ENCODE results near the gene C2orf49. TPM values are rescaled to one million over a fixed set of nuclear protein-coding genes. Genes with fewer than 3 reads are reported as not detected.

Gene C2orf49
- total RNA-seq, 1 experiment from 2014 or later, result 11.6 TPM

- 0 out of 2 replicates have a peak overlapping the region, but pooled peaks have one; percentile 6 for H3K4me2 ChIP-seq (ENCODE audit: low read length)
- no peaks in the 10 kb centered on the region for H3K9me3 ChIP-seq (ENCODE audit: low read length)
- H3K9me2 ChIP-seq (replicated peaks; ENCODE audit: low read length), result no peaks in the 10 kb centered on the region
- POLR2A ChIA-PET (ENCODE audit: unreplicated experiment), result no interaction called here
- CTCF ChIA-PET, result interaction anchor here (0.8 kb wide), 1 partner anchor 150 kb away, joined by 3 read pairs; no protein-coding TSS in a partner anchor
- H3K36me3 ChIP-seq (ENCODE audit: low read depth, low read length), result peaks cover 71% of the 10 kb centered on the region
- no peak overlapping the region for H3K4me3 ChIP-seq (ENCODE audit: low read length)
- H4K20me1 ChIP-seq (ENCODE audit: low read length), result peaks cover 6% of the 10 kb centered on the region; the same call in 1 of the 2 replicates
- peak overlapping the region; percentile 51 for H3K27ac ChIP-seq (ENCODE audit: low read length)
- no peak overlapping the region for H3K9ac ChIP-seq (ENCODE audit: low read length)
- H2AFZ ChIP-seq (ENCODE audit: low read length), result no peak overlapping the region
- no peak for TF ChIP-seq CTCF (conservative IDR thresholded peaks at IDR 0.05; ENCODE audit: low read depth, low read length)
- no peak for TF ChIP-seq EZH2 (IDR thresholded peaks at IDR 0.05; ENCODE audit: low read length, unreplicated experiment)
- no peak for TF ChIP-seq EZH2phosphoT487 (IDR thresholded peaks at IDR 0.05; ENCODE audit: borderline replicate concordance, low read length)
- ATAC-seq (peak; percentile 18; the same call in 1 of the 2 replicates), DNase-seq (peak; percentile 70)
- intact Hi-C loops (cut with micrococcal nuclease), result loop anchor here (2.0 kb wide), 1 partner anchor 30 kb away; no protein-coding TSS in a partner anchor
- H3K79me2 ChIP-seq (ENCODE audit: low read length), result peaks cover 50% of the 10 kb centered on the region
- BruUV-seq (replicated peaks), result no TSS peak
- H3K4me1 ChIP-seq (ENCODE audit: insufficient read depth, low read length), result peaks cover 30% of the 10 kb centered on the region
- H3F3A ChIP-seq (ENCODE audit: low read length, unreplicated experiment), result no peaks in the 10 kb centered on the region
- no peaks in the 10 kb centered on the region for H3K27me3 ChIP-seq (ENCODE audit: low read length)
Measured at GRCh38 chr2:105371156-105371555, 33.8 kb downstream of the C2orf49 start.

GRCh38 chr2:105371810-105372209 lies 34.5 kb downstream of the C2orf49 start:
- ChIA-PET POLR2A (ENCODE audit: unreplicated experiment) (no interaction called here), CTCF (no interaction called here)
- H3K27me3 ChIP-seq (ENCODE audit: low read length), result no peaks in the 10 kb centered on the region
- no peak overlapping the region for H3K9ac ChIP-seq (ENCODE audit: low read length)
- no peaks in the 10 kb centered on the region for H3K9me2 ChIP-seq (replicated peaks; ENCODE audit: low read length)
- peaks cover 56% of the 10 kb centered on the region for H3K79me2 ChIP-seq (ENCODE audit: low read length)
- no TSS peak for BruUV-seq (replicated peaks)
- no peak for TF ChIP-seq EZH2 (IDR thresholded peaks at IDR 0.05; ENCODE audit: low read length, unreplicated experiment)
- ATAC-seq (peak; percentile 17; the same call in 1 of the 2 replicates), DNase-seq (no peak)
- 0 out of 2 replicates have a peak overlapping the region, but pooled peaks have one; percentile 6 for H3K4me2 ChIP-seq (ENCODE audit: low read length)
- H3K36me3 ChIP-seq (ENCODE audit: low read depth, low read length), result peaks cover 72% of the 10 kb centered on the region
- peak overlapping the region; percentile 51 for H3K27ac ChIP-seq (ENCODE audit: low read length)
- H3K4me3 ChIP-seq (ENCODE audit: low read length), result no peak overlapping the region
- intact Hi-C loops (cut with micrococcal nuclease), result loop anchor here (2.0 kb wide), 1 partner anchor 29 kb away; no protein-coding TSS in a partner anchor
- peaks cover 6% of the 10 kb centered on the region; the same call in 1 of the 2 replicates for H4K20me1 ChIP-seq (ENCODE audit: low read length)
- H3K4me1 ChIP-seq (ENCODE audit: insufficient read depth, low read length), result peaks cover 35% of the 10 kb centered on the region
- H3K9me3 ChIP-seq (ENCODE audit: low read length), result no peaks in the 10 kb centered on the region
- H3F3A ChIP-seq (ENCODE audit: low read length, unreplicated experiment), result no peaks in the 10 kb centered on the region
- no peak overlapping the region for H2AFZ ChIP-seq (ENCODE audit: low read length)

- Histone ChIP-seq H3F3A (ENCODE audit: low read length, unreplicated experiment) (no peaks in the 10 kb centered on the region), H2AFZ (ENCODE audit: low read length) (no peak overlapping the region), H3K4me2 (ENCODE audit: low read length) (no peak overlapping the region), H3K9me3 (ENCODE audit: low read length) (no peaks in the 10 kb centered on the region), H3K4me1 (ENCODE audit: insufficient read depth, low read length) (peaks cover 39% of the 10 kb centered on the region), H4K20me1 (ENCODE audit: low read length) (peaks cover 9% of the 10 kb centered on the region; the same call in 1 of the 2 replicates), H3K4me3 (ENCODE audit: low read length) (no peak overlapping the region), H3K79me2 (ENCODE audit: low read length) (peaks cover 65% of the 10 kb centered on the region), H3K36me3 (ENCODE audit: low read depth, low read length) (peaks cover 63% of the 10 kb centered on the region), H3K9ac (ENCODE audit: low read length) (no peak overlapping the region), H3K27me3 (ENCODE audit: low read length) (no peaks in the 10 kb centered on the region), H3K9me2 (replicated peaks; ENCODE audit: low read length) (no peaks in the 10 kb centered on the region), H3K27ac (ENCODE audit: low read length) (no peak overlapping the region)
- BruUV-seq (replicated peaks), result no TSS peak
- ChIA-PET CTCF (no interaction called here), POLR2A (ENCODE audit: unreplicated experiment) (no interaction called here)
- no peak for ATAC-seq
- intact Hi-C loops (cut with micrococcal nuclease), result no loop called here
- TF ChIP-seq EZH2 (IDR thresholded peaks at IDR 0.05; ENCODE audit: low read length, unreplicated experiment), result no peak
- TF ChIP-seq EZH2phosphoT487 (IDR thresholded peaks at IDR 0.05; ENCODE audit: borderline replicate concordance, low read length), result no peak
- TF ChIP-seq CTCF (conservative IDR thresholded peaks at IDR 0.05; ENCODE audit: low read depth, low read length), result no peak
- DNase-seq, result no peak
Measured at GRCh38 chr2:105373344-105373781, 36.0 kb downstream of the C2orf49 start.

Measured in PC-3 (cell line).